Bronchial epithelial cell (primary cell): Measurements from ENCODE around the gene DAZAP2. TPM values are rescaled to one million over a fixed set of nuclear protein-coding genes. Genes with fewer than 3 reads are reported as not detected.

Source experiments
- DNase-seq: peaks from one replicate; pipeline ENCODE4 v3.0.0-alpha.2; 2010; ENCODE audit warnings: low read depth
- FAIRE-seq: peaks from 2 replicates; lab custom pipeline; 2011; peaks lifted over from hg19 to GRCh38; lab: Jason Lieb, UNC
- H3K27me3 ChIP-seq: 2 replicates; pipeline ENCODE4 v1.5.1; 2011; ENCODE audit warnings: low read length; ENCODE audit not compliant: control insufficient read depth, insufficient read depth
- H3K36me3 ChIP-seq: 2 replicates; pipeline ENCODE4 v1.5.1; 2011; ENCODE audit warnings: low read length; ENCODE audit not compliant: control insufficient read depth, insufficient read depth
- H3K4me3 ChIP-seq: 2 replicates; pipeline ENCODE4 v1.5.1; 2011; ENCODE audit warnings: mild to moderate bottlenecking, low read depth, low read length, control low read depth
- total RNA-seq: library from RNA; depleted of rRNA; stranded (reverse); fragments of >200 nt; gene quantifications from 2 replicates; pipeline ENCODE4 v1.2.1, GENCODE V29; 2014
- TF ChIP-seq, protein P1 (sequence below): IDR thresholded peaks from 2 replicates; pipeline ENCODE4 v1.5.1; 2011; ENCODE audit warnings: mild to moderate bottlenecking, moderate library complexity, low read length, control low read depth, inconsistent platforms; ENCODE audit not compliant: insufficient read depth, severe bottlenecking

The DAZAP2 gene
- total RNA-seq, 1 donor from 2014 or later: 50.5 TPM

DNA sequence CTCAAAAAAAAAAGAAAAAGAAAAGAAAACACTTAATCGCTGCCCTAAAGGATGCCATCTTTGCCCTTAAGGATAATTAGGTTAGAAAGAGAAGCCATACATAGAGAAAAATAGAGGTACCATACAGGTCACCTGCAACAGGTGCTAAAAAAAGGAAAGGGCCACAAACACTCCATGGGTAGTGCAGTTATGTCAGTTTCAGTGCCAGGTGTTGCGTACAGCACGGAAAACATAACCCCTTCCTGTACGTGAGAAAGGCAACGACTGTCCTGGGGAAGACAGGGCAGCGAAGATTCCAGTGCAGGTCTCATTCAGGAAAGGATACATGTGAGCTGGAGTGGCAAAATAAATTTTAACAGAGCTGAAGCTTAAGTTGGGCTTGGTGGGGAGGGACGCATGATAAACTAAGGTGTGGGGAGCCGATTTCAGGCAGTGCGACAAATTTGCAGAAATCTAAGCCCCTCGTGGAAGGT lies 553 bp upstream of the DAZAP2 start:
- Histone ChIP-seq H3K36me3 (peaks cover 20% of the 10 kb centered on the region), H3K4me3 (peak overlapping the region; percentile 98), H3K27me3 (no peaks in the 10 kb centered on the region)
- FAIRE-seq (no peak), DNase-seq (peak; percentile 38)
- TF ChIP-seq, protein P1, sequence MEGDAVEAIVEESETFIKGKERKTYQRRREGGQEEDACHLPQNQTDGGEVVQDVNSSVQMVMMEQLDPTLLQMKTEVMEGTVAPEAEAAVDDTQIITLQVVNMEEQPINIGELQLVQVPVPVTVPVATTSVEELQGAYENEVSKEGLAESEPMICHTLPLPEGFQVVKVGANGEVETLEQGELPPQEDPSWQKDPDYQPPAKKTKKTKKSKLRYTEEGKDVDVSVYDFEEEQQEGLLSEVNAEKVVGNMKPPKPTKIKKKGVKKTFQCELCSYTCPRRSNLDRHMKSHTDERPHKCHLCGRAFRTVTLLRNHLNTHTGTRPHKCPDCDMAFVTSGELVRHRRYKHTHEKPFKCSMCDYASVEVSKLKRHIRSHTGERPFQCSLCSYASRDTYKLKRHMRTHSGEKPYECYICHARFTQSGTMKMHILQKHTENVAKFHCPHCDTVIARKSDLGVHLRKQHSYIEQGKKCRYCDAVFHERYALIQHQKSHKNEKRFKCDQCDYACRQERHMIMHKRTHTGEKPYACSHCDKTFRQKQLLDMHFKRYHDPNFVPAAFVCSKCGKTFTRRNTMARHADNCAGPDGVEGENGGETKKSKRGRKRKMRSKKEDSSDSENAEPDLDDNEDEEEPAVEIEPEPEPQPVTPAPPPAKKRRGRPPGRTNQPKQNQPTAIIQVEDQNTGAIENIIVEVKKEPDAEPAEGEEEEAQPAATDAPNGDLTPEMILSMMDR: no peak

- Histone ChIP-seq H3K36me3 (peaks cover 27% of the 10 kb centered on the region), H3K27me3 (no peaks in the 10 kb centered on the region), H3K4me3 (no peak overlapping the region)
- TF ChIP-seq, protein P1: no peak
- DNase-seq (peak; percentile 56), FAIRE-seq (no peak)
These were observed 2.3 kb downstream of the DAZAP2 start for GRCh38 chr12:51240971-51241370.

GRCh38 chr12:51242120-51242519 lies 3.5 kb downstream of the DAZAP2 start:
- Histone ChIP-seq H3K36me3 (peaks cover 27% of the 10 kb centered on the region), H3K27me3 (no peaks in the 10 kb centered on the region), H3K4me3 (no peak overlapping the region)
- DNase-seq (no peak), FAIRE-seq (no peak)
- TF ChIP-seq, protein P1: no peak

- Histone ChIP-seq H3K36me3 (peaks cover 27% of the 10 kb centered on the region), H3K4me3 (no peak overlapping the region)
These were observed 4.2 kb downstream of the DAZAP2 start for GRCh38 chr12:51242876-51243275.

DNA sequence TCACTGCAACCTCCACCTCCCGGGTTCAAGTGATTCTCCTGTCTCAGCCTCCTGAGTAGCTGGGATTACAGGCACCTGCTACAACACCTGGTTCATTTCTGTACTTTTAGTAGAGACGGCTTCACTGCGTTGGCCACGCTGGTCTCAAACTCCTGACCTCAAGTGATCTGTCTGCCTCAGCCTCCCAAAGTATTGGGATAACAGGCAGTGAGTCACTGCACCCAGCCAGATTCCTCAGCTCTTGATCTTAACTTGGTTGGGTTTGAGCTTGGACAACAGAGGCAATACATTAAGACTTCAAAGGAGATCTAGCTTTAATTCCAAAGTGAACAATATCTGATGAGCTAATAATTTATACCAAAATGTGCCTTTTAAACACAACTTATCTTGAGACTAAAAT lies 5.6 kb downstream of the DAZAP2 start:
- peaks cover 27% of the 10 kb centered on the region for H3K36me3 ChIP-seq
- no peak for FAIRE-seq
- TF ChIP-seq, protein P1: no peak

More at GRCh38 chr12:51242876-51243275, 4.2 kb downstream of the DAZAP2 start:
- no peaks in the 10 kb centered on the region for H3K27me3 ChIP-seq
- DNase-seq (no peak), FAIRE-seq (no peak)
- TF ChIP-seq, protein P1: no peak

More for the DNA sequence above, 5.6 kb downstream of the DAZAP2 start:
- Histone ChIP-seq H3K27me3 (no peaks in the 10 kb centered on the region), H3K4me3 (no peak overlapping the region)
- no peak for DNase-seq
